PFSK-1 (cell line): Measurements from ENCODE around the gene NOL12.

Experiments
- FOXP2 ChIP-seq: optimal IDR thresholded peaks from 2 replicates; pipeline ENCODE3; 2011; ENCODE audit warnings: borderline replicate concordance, control low read depth, inconsistent platforms; ENCODE audit not compliant: insufficient read depth; ENCODE audit errors: extremely low read length, extremely low read depth
- POLR2AphosphoS5 ChIP-seq: IDR thresholded peaks from 2 replicates; pipeline ENCODE4 v1.6.1; 2012; ENCODE audit warnings: low read depth, mild to moderate bottlenecking, control low read depth, low read length, moderate library complexity
- REST ChIP-seq, 2 experiments: IDR thresholded peaks; 2 replicates each; pipeline versions ENCODE4 v1.6.1 to v1.8.0; 2011 to 2012; ENCODE audit warnings: low read depth in 2 of 2, low read length in 2 of 2, control low read depth in 1 of 2, inconsistent platforms in 1 of 2, mild to moderate bottlenecking in 1 of 2, moderate library complexity in 1 of 2; ENCODE audit not compliant: insufficient read depth in 1 of 2
- SIN3A ChIP-seq: IDR thresholded peaks from 2 replicates; pipeline ENCODE4 v1.6.1; 2012; ENCODE audit warnings: mild to moderate bottlenecking, low read length, moderate library complexity, borderline replicate concordance; ENCODE audit not compliant: insufficient read depth
- TAF1 ChIP-seq: IDR thresholded peaks from 2 replicates; pipeline ENCODE4 v1.6.1; 2012; ENCODE audit warnings: low read length, control low read depth, borderline replicate concordance; ENCODE audit not compliant: insufficient read depth

NOL12 gene

GRCh38 chr22:37701141-37701786 is 15.1 kb downstream of the NOL12 start:
- TF ChIP-seq POLR2AphosphoS5, result no peak
- no peak for TF ChIP-seq REST (IDR thresholded peaks at IDR 0.05; ENCODE audit: insufficient read depth in 1 of 2, low read depth in 2 of 2, low read length in 2 of 2)
- no peak for TF ChIP-seq TAF1
- TF ChIP-seq SIN3A, result no peak
- no peak for TF ChIP-seq FOXP2

- TF ChIP-seq POLR2AphosphoS5 (no peak), SIN3A (no peak), REST (IDR thresholded peaks at IDR 0.05; ENCODE audit: insufficient read depth in 1 of 2, low read depth in 2 of 2, low read length in 2 of 2) (no peak), FOXP2 (no peak), TAF1 (no peak)
Observed at GRCh38 chr22:37703906-37704305, 17.8 kb downstream of the NOL12 start.

GRCh38 chr22:37704645-37705044 is 18.5 kb downstream of the NOL12 start:
- TF ChIP-seq TAF1 (no peak), REST (IDR thresholded peaks at IDR 0.05; ENCODE audit: insufficient read depth in 1 of 2, low read depth in 2 of 2, low read length in 2 of 2) (no peak)

GRCh38 chr22:37705205-37705604 is 19.1 kb downstream of the NOL12 start:
- TF ChIP-seq POLR2AphosphoS5, result no peak

GRCh38 chr22:37708580-37709444 is 22.7 kb downstream of the NOL12 start:
- TF ChIP-seq FOXP2 (no peak), REST (IDR thresholded peaks at IDR 0.05; ENCODE audit: insufficient read depth in 1 of 2, low read depth in 2 of 2, low read length in 2 of 2) (no peak), POLR2AphosphoS5 (no peak)
